NCI-H2171 treated with DMSO at 0.1 percent for 48 hours (cell line): ENCODE measurements around the gene CYP24A1.
"Not testable (repeated sequence)": the region's sequence is repeated elsewhere in the genome, so short reads cannot be mapped to it uniquely, and the experiment has no call there.

Source experiments
- DNase-seq: peaks from one replicate; lab custom pipeline; 2025; lab: John Stamatoyannopoulos, UW

Gene CYP24A1

DNA sequence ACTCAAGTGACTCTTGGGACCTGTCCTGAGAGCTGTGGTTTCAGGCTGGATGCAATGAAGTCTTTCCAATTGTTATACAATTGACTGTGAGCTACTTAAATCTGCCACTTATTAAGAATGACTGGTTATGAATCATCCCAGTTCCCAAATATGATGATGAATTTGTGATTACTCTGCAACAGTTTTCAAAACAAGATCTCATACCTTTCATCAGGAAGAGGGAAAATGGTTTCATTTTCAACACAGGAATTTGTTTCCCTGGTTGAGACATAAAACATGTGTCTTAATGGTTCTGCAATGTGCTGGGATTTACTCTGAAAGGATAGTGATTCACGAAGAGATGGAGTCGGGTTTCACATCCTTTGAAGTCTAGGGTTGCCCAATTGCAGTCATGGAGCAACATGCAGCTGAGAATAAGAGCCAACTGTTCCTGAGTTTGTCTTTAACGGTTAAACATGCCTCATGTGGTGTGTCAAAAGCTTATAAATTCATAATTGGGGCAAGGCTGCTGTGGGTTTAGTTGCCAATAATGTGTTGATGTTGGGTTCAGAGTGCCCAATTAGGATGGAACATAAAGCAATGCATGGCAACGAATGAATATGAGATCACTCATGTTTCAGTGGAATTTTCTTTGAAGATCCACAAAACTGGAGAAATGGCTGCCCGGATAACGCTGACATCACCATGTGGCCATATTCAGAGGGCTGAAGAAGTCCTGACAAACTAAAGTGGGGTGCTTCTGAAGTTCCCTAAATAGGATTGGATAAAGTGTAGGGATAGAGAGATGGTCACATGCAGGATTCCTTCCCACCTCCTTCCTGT, 41.0 kb downstream of the CYP24A1 start:
- peak; percentile 66 for DNase-seq

GRCh38 chr20:54131675-54132611, 41.8 kb downstream of the CYP24A1 start:
- no peak for DNase-seq

DNA sequence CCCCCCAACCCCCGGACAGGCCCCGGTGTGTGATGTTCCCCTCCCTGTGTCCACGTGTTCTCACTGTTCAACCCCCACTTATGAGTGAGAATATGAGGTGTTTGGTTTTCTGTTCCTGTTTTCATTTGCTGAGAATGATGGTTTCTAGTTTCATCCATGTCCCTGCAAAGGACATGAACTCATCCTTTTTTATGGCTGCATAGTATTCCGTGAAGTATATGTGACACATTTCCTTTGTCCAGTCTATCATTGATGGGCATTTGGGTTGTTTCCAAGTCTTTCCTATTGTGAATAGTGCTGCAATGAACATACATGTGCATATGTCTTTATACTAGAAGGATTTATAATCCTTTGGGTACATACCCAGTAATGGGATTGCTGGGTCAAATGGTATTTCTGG, 42.7 kb downstream of the CYP24A1 start:
- DNase-seq = not testable (repeated sequence)

DNA sequence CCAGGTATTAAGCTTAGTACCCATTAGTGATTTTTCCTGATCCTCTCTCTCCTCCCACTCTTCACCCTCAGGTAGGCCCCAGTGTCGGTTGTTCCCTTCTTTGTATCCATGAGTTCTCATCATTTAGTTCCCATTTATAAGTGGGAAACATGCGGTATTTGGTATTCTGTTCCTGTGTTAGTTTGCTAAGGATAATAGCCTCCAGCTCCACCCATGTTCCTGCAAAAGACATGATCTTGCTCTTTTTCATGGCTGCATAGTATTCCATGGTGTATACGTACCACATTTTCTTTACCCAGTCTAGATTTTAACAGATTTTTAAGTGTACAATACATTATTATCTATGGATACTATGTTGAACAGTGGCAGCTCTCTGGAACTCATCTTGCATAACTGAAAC, 44.4 kb downstream of the CYP24A1 start:
- DNase-seq = no peak

DNA sequence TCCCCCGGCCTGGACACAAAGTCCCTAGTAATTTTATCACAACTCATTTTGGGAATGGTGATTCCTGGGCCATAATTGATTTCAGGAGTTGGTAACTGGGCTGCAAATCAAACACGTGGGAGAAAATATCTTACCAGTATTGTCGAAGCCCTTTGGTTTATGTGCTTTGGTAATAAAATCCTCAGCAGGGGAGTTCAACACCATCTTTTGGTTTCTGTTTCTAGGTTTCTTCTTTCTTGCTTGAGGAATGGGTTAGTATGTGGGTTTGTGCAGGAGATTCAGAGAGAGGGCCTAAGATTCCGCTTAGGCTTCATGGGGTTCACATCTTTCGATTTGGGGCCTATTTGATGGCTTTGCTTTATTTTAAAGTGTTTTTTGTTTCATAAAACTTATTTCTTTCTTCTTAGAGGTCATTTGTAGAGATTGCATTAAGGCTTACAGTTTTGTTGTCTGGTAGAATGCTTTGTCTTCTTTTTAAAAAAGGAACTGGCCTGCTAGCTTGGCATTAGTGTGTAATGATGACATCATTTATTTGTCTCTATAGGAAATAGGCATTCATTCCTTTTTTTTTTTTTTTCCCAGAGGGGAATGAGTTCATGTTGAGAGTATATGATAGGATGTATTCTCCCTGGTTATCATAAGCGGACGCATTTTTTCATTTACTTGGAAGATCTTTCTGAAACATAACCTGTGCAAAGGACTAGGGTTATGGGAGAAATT, 45.8 kb downstream of the CYP24A1 start:
- DNase-seq = no peak

DNA sequence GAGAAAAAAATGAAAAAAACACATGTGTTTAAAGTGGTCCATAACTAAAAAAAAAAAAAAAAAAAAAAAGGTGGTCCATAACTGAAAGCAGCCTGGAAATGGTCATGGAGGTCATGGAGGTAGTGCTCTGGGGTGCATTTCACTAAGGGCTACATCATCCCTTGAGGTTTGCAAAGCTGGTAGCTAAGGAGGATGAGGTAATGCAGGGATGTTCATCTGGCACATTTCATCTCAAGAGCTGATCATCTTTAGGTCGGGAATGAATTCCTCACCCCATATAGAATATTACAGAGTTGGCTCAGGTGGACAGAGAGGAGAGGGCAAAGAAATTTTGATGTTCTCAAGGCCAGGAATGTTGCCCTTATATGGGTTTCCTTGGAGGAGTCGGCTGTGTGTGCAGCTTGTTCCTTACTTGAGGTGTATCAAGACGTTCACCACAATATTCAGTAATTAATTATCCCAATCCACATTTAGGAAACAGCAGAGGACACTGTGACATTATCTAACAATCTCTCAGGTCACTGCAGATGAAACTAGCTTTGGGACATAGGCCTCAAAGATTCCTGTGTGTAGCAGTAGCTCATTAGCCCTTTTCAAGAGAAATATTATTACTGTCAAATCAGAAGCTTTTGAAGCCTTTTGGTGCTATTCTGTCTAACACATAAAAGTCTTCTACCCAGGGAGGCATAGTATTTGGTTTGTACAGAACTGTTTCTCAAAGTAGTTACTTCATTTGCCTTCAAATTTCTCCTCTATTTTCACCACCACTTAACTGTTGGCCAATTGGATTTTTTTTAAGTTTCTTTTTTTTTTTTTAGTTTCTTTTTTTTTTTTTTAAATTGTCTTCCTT, 46.8 kb downstream of the CYP24A1 start:
- DNase-seq = no peak

GRCh38 chr20:54126328-54126727, 47.5 kb downstream of the CYP24A1 start:
- not testable (repeated sequence) for DNase-seq

- peak; percentile 90 for DNase-seq
Measured at GRCh38 chr20:54123587-54124180, 50.1 kb downstream of the CYP24A1 start.

- no peak for DNase-seq
Measured at GRCh38 chr20:54122681-54123586, 50.9 kb downstream of the CYP24A1 start.

DNA sequence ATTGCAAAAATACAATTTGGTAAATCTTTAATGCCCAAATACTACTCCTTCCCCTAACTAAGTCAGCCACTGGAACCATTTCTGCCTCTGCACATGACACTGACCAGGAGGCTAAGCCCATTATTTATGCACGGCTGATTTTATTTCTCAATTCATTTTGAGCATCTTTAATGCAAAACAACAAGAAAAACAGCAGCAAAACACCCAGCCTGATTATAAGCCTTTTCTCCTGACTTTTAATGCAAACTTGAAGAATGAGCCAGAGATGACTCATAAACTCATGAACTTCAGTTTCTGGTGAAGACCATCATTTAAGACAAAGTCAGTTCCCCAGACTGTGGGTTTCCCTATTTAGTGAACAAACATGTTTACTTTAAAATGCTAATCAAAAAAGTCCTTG, 51.6 kb downstream of the CYP24A1 start:
- DNase-seq = no peak

- DNase-seq = no peak
Measured at GRCh38 chr20:54119744-54120143, 54.0 kb downstream of the CYP24A1 start.

DNA sequence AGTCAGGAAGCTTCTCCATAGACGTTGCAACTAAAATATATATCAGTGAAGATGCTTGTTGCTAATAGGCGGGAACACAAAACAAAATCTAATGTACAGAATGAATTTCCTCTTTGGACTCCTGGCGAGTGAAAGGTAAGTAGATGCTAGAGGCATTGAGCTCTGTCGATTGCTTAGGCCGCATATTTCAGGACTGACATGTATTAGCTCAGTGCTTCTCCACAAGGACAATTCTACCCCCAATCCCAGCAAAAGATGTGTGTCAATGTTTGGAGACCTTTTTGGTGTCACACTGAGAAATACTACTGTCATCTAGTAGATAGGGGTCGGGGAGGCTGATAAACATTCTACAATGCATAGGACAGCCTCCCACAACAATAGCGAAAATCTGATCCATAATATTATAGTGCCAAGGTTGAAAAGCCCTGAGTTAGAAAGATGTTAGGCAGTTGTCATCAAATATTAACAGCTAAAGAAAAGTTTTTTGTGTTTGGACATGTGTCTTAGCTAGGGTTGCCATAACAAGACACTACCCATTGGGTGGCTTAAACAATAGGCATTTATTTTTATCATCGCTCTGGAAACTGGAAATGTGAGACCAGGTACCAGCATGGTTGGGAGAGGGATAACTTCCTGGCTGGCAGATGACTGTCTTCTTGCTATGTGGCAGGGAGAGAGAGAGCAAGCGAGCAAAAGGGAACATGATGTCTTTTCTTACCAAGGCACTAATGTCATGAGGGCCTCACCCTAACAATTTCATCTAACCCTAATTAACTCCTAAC, 55.4 kb downstream of the CYP24A1 start:
- DNase-seq = no peak

DNA sequence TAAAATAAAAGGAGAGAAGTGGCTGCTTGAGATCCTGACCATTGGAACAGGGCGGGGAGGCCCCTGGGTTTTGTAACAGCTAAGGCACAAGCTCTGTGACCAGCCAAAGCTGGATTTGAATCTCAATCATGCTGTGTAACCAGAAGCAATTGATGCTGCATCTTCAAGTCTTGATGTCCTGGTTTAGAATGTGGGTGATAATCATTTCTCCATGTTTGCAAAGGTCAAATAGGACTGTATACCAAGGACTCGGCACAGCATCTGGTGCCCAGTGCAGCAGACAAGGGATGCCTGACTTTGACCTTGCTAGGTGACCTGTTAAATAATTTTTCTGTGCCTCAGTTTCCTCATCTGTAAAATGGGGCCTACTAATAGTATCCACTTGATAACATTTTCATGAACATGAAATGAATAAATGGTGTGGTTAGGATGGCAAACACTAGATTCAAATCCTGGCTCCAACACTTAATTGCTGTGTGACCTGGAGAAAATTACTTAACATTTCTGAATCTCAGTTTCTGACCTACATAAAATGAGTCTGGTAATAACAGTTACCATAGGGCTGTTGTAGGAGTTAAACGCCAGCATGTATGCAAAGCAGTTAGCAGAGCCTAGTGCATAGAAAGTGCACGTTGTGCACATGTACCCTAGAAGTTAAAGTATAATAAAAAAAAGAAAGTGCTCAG, 57.1 kb downstream of the CYP24A1 start:
- DNase-seq = no peak

- no peak for DNase-seq
Measured at GRCh38 chr20:54115172-54115854, 58.5 kb downstream of the CYP24A1 start.

DNA sequence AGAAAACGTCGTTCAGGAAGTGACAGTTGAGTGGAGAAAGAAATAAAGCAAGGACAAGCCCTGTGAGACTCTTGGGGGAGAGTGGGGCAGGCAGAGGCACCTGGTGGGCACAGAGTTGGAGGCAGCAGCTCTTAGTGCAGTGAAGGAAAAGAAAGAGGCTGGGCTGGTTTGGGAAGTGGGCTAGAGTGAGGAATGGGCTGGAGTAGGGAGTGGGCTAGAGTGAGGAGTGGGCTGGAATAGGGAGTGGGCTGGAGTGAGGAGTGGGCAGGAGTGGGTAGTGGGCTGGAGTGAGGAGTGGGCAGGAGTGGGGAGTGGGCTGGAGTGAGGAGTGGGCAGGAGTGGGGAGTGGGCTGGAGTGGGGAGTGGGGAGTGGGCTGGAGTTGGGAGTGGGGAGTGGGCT, 59.7 kb downstream of the CYP24A1 start:
- DNase-seq = no peak

- DNase-seq = no peak
Measured at GRCh38 chr20:54113566-54113965, 60.2 kb downstream of the CYP24A1 start.

- DNase-seq = no peak
Measured at GRCh38 chr20:54112221-54112884, 61.4 kb downstream of the CYP24A1 start.
